Kidney tubule cell (primary cell): Measurements from ENCODE around the gene ZNF91.
A peak's percentile ranks its signal among the peaks of the same experiment; 100 is the strongest.
"Not testable (repeated sequence)": the region's sequence is repeated elsewhere in the genome, so short reads cannot be mapped to it uniquely, and the experiment has no call there.

Experiments used
- DNase-seq: peaks from one replicate; pipeline ENCODE4 v3.0.0-alpha.2; 2018; ENCODE audit warnings: low spot score

ZNF91 gene

DNA sequence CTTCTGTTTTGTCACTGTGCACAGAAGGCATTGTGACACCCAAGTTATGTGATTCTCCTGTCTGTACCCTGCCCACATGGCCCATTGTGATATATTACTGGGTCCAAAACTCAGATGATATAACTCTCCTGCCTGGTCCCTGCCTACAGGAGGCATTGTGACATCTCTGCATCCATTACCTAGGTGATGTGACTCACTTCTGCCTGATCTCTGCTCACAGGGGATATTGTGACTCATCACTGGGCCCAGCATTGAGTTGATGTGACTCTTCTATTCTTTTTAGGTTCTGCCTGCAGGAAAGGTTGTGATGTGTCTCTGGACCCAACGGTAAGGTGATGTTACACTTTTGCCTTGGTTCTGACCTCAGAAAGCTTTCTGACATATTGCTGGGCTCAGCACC, 77.1 kb downstream of the ZNF91 start:
- DNase-seq = peak; percentile 68

DNA sequence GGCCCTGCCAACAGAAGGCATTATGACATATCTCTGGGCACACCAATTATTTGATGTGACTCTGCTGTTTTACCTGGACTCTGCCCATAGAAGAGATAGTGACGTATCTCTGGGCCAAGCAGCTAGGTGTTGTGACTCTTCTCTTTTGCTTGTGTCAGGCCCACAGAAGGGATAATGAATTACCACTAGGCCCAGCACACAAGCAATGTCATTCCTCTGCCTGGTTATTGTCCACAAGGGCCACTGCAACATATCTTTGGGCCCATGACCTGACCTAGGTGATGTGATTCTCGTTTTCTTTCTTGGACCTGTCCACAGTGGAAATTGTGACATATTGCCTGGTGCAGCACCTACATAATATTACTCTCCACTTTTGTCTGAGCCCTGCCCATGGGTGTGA, 80.0 kb downstream of the ZNF91 start:
- DNase-seq = no peak

DNA sequence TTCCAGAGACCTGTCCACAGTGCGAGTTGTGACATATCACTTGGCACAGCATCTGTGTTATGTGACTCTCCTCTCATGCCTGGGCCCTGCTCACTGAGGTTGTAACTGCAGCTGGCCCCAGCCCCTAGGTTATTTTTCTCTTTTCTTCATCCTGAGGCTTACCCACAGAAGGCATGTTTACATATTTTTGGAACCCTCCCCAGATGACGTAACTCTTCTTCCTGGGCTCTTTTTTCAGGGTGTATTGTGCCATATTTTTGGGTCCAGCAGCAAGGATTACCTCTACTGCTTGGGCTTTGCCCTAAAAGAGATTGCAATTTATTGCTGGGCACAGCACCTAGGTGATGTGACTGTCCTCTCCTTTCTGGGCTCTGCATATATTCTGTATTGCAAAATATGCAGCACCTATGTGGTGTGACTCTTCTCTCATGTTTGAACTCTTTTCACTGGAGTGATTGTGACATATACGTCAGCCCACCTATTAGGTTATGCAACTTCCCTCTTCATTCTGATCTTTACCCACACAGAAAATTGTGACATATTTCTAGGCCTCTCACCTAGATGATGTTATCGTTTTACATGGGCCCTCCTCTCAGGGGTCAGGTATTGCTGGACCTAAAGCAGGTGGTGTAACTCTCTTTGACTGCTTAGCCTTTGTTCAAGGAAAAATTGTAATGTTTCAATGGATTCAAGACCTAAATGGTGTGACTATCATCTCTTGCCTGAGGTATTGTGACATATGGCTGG, 80.6 kb downstream of the ZNF91 start:
- DNase-seq = no peak

DNA sequence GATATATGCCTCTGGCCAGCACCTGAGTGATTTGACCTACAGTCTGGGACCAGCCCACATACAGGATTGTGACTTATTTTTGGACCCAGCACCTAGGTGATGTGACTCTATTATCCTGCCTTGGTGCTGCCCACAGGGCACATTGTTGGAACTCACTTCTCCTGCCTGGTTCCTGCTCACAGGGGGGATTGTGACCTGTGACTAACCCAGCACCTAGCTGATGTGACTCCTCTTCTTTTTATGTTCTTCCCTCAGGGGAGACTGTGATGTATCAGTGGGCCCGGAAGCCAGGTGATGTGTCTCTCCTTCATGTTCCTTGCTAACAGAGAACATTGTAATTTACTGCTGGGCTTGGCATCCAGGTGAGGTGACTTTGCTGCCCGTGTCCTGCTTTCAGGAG, 82.1 kb downstream of the ZNF91 start:
- no peak for DNase-seq

DNA sequence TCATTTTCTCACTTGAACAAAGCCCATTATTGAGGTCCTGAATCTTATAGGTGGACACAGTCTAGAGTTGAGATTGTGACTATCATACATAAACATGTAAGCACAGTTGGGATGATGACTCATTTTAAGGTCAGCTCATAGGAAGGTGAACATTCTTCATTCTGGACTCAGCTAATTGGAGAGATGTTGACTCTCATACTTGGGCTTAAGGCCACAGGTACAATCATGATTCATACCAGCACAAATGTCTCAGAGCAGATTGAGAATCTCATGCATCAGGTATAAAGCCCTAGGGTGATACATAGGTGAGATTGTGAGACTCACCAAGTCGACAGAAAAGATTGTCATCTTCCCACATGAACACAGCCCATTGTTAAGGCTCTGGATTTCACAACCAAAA, 82.8 kb downstream of the ZNF91 start:
- DNase-seq = peak; percentile 85

DNA sequence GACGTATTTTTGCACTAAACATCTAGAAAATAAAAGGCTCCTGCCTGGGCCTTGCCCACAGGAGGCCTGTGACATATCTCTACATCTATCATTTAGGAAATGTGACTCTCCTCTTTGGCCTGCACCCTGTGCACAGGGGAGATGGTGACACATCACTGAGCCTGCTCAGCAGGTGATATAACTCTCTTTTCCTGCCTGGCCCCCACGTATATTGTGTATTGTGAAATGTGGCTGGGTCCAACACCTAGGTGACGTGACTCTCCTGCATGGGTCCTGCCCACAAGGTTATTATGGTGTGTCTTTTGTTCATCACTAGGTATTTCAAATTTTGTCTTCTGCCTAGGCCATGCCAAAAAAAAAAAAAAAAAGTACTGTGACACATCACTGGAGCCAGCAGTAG, 83.7 kb downstream of the ZNF91 start:
- DNase-seq = peak; percentile 56

DNA sequence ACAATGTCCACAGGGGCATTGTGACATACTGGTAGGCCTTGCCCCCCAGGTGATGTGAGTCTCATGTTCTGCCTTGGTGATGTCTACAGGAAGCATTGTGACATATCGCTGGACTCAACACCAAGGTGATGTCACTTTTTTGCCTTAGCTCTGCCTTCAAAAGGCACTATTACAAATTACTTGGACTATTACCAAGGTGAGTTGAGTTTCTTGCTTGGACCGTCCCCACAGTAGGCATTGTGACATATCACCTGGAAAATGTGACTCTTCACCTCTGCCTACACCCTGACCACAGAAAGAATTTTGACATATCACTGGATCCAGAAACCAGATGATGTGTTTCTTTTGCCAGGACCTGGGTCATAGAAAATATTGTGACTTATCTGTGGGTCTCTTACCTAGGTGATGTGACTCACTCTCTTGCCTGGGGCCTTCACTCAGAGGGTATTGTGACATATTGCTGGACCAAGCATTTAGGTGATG, 84.5 kb downstream of the ZNF91 start:
- peak; percentile 82 for DNase-seq

DNA sequence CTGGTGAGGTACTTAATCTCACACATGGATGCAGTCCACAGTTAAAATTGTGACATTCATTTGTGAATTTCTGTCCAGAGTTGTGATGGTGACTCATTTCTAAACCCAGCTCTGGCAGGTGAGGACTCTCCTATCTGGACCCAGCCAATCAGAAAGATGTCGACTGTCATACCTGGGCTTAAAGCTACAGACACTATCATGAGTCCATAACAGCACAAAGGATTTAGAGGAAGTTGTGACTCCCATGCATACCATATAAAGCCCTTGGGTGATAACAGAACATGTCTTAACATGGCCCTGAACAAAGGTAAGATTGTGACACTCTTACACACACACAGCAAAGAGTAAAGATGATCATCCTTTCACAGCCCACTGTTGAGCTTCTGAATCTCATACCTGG, 85.3 kb downstream of the ZNF91 start:
- no peak for DNase-seq

DNA sequence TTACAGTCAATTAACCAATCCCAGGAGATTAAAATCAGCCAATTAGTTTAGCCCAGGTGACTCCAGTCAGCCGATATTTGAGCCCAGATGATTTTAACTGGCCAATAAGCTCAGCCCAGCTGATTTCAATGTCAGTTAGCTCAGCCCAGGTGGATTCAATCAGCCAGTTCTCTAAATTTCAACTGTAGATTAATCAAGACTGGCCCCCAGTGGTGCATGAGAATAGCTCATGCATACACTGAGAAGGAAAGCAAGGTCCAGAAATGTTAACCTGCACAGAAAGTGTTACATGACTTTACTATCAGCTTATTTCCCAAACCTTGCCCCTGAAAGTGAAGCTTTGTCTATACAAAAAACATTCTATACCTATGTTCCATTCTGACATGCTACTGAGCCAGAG, 89.7 kb downstream of the ZNF91 start:
- DNase-seq = no peak

DNA sequence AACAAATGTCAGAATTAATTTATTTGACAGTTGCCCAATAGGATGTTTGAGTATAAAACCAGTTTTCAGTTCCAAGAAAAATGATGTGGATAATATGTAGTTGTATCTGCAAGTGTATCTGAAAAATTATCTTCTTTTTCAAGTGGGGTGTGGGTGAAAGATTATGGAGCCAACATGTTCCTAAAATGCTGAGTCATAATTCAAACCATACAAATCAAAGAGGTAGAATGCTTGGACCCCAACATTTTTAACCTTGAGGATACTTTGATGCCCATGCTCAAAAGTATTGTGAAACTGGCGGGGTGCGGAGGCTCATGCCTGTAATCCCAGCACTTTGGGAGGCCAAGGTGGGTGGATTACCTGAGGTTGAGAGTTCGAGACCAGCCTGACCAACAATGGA, 91.0 kb downstream of the ZNF91 start:
- no peak for DNase-seq

DNA sequence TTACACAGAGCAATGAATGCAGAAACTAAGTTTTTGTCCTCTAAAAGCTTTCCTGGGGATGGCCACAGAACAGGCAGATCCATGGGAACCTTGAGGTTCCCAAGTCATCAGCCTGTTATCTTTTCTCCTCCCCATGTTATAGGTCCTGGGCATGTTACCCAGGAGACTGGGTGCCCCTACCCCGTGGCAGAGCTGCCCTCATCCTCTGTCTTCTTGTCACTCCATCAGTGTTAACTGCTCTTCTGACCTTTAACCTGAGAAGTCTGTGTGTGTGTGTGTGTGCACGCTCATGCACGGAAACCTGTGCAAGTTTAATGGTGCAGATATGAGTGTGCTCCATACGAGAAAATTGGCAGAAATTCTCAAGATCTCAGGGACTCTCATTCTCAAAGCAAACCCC, 101.1 kb downstream of the ZNF91 start:
- DNase-seq = no peak

DNA sequence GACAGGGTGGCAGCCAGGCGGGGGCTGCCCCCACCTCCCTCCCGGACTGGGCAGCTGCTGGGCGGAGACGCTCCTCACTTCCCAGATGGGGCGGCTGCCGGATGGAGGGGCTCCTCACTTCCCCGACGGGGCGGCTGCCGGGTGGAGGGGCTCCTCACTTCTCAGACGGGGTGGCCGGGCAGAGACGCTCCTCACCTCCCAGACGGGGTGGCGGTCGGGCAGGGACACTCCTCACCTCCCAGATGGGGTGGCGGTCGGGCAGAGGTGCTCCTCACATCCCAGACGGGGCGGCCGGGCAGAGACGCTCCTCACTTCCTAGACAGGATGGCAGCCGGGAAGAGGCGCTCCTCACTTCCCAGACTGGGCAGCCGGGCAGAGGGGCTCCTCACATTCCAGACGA, 105.3 kb downstream of the ZNF91 start:
- not testable (repeated sequence) for DNase-seq
